Amygdala (tissue), 56 donors: ENCODE measurements around the gene EP400.

Experiments
- DNase-seq, 56 donors: peaks; one replicate each; lab custom pipeline; 2025; lab: John Stamatoyannopoulos, UW

The EP400 gene

DNA sequence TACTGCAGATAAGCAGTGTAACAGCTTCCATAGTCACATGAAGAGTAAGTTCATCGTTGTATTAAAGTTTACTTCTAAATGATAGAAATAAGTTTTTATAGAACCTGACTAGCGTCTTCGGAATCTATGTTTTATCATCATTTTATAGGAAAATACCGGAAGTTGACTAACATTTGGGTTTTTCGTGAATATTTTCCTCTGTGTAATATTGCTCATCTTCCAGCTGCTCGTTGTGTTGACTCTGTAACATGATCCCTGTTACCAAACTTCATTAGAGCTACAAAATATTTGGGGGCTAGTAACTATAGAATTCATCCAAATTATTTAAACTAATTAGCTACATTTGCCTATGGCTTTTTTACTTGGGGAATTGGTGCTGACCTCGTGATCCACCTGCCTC lies 157.2 kb downstream of the EP400 start:
- no peak for DNase-seq

GRCh38 chr12:132108211-132108832 lies 158.6 kb downstream of the EP400 start:
- DNase-seq: no peak

DNA sequence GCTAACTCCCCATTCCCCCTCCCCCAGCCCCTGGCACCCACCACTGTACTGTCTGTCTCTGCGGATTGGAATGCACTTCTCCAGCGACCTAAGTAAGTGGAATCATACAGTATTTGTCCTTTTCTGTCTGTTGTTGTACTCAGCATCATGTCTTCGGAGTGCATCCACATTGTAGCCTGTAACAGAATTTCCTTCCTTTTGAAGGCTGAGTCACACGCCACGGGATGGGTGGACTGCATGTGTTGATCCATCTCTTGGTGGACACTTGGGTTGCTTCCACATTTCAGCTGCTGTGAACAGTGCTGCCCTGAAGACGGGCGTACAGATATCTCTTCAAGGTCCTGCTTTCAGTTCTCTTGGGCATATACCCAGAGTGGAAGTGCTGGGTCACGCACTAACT lies 160.0 kb downstream of the EP400 start:
- DNase-seq: no peak

DNA sequence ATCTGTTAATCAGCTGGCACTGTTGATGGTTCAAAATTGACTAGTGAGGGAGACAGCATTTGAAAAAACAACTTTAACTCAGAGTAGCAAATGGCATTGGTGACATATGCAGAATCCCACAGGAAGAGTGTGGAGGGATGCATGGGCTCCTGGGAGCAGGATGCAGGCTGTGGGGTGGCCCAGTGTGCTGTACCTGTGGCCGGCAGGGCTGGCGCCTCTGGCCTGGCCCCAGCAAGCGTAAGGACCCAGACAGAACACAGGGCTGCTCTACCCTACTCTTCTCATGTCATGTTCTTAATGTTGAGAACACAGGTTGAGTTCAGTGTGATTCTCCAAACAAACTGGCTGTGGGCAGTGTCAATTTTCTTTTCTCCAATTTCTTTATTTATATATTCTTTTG lies 160.9 kb downstream of the EP400 start:
- DNase-seq: no peak

DNA sequence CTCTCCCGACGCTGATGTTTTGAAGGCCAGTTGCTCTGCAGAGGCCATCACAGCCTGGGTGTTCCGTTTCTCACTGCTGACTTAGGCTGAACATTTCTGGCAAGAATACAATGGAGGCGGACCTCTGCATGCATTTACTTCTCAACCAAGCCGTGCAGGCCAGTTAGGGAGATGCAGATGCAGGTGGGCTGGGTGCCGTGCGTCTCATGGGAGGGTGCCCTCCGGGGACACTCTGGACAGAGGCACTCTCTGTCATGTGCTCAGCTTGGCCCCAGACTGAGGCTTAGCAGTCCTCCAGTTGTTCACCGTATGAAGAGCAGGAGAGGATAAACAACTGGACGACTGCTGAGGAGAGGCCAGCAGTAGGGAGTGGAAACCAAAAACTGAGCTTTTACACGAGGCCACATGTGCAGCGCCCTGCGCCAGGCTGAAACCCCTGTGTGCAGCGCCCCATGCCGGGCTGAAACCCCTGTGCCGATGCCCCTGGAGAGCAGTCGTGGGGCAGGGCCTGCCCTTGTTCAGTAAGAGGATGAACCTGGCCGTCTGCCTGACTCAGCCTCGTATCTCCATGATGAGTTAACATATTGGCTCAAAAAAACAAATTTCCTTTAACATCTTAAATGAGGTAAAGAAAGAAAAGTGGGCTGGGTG lies 162.0 kb downstream of the EP400 start:
- DNase-seq: no peak

DNA sequence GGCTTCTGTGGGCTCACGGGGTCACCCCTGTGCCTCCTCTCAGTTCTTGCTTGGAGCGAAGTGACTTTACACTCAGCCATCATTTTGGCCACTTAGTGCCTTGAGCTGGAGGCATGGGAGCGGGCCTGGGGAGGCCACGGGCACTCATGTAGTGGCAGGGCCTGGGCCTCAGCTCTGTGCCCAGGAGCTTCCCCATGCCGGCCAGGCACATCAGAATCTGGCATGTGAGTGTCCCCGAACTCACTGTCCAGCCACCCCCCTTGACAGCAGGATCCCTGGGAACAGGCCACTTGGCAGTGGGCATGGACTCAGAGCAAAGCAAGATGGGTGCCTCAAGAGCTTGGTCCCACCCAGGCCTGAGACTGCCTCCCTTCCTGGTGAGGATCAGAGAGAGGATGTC lies 164.9 kb downstream of the EP400 start:
- DNase-seq: no peak

DNA sequence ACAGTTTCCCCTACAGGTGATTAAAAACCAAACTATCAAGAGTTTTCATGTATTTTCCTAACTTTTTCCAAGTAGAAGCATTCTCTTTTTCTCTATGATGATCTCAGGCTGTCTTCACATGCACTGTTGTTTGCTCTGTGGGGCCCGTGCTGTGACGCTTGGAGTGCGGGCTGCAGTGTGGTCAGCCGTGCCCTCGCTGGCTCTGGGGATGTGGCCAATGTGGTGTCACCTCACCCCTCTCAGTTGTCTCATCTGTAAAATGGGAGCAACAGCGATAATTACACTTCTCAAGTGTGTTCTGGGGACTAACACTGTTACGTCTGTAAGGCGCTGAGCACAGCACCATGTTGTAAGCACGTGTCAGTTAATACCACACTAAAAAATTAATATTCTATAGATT lies 165.8 kb downstream of the EP400 start:
- no peak for DNase-seq

GRCh38 chr12:132116709-132117557 lies 167.2 kb downstream of the EP400 start:
- DNase-seq: no peak

DNA sequence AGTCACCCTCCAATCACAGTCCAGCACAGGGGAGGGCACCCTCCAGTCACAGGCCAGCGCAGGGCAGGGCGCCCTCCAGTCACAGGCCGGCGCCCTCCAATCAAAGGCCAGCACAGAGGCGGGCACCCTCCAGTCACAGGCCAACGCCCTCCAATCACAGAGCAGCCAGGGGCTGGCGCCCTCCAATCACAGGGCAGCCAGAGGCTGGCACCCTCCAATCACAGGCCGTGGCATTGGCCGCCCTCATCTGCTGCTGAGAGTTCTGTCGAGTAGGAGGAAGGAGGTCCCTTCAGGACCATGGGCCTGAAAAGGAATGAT lies 167.8 kb downstream of the EP400 start:
- no peak for DNase-seq

- no peak for DNase-seq
Observed at GRCh38 chr12:132118876-132119275, 169.1 kb downstream of the EP400 start.

GRCh38 chr12:132121283-132121682 lies 171.5 kb downstream of the EP400 start:
- DNase-seq: no peak

GRCh38 chr12:132123970-132124765 lies 174.4 kb downstream of the EP400 start:
- no peak for DNase-seq

GRCh38 chr12:132124766-132125425 lies 175.2 kb downstream of the EP400 start:
- no peak for DNase-seq

- DNase-seq: no peak
Observed at GRCh38 chr12:132125736-132126135, 176.0 kb downstream of the EP400 start.

DNA sequence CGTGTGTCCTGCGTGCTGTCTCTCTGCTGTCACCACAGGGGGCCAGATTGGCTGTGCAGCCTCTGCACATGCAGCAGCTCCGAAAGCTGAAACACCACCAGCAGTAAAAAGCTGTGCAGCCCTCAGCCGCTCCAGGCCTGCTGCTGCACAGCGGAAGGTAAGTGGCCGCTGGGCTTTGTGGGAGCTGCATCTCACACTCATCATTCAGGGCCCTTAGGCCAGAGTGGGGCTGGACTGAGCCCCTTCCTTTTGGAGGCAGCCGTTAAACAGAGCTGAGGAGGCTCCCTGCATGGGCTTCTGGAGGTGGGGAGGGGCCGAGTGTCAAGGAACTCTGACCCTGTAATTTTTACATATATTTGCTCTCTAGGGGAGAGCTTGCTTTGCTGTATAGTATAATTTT lies 177.3 kb downstream of the EP400 start:
- DNase-seq: no peak

GRCh38 chr12:132129007-132129406 lies 179.3 kb downstream of the EP400 start:
- DNase-seq: no peak

- DNase-seq: no peak
Observed at GRCh38 chr12:132130690-132131089, 180.9 kb downstream of the EP400 start.
